ENCODE results near the gene SLC3A2. TPM values are rescaled to one million over a fixed set of nuclear protein-coding genes. Genes with fewer than 3 reads are reported as not detected.

SLC3A2 gene
- 100 to 1,000 TPM; 443 to 455 TPM for total RNA-seq

- POLR2A ChIA-PET, result interaction anchor here (0.6 to 8.4 kb wide), 18 partner anchors 9 to 307 kb away, joined by 3 to 170 read pairs (median 6); partner anchors contain the start of genes C11orf98, CSKMT, EEF1G and LBHD1
Observed at GRCh38 chr11:62880803-62881578, at the start of gene SLC3A2. TSS of gene SLC3A2 (plus strand) at chr11:62880896. CDS start at chr11:62881024, 128 bp downstream.

GRCh38 chr11:62830904-62831519 is 49.7 kb upstream of the SLC3A2 start:
- ChIA-PET CTCF (interaction anchor here (0.9 to 1.5 kb wide), 2 partner anchors 44 to 50 kb away, joined by 4 to 6 read pairs; partner anchors contain the start of genes SLC3A2 and TMEM179B), POLR2A (interaction anchor here (1.0 to 3.9 kb wide), 9 partner anchors 10 to 69 kb away, joined by 3 to 41 read pairs (median 8); partner anchors contain the start of genes NXF1, POLR2G, SLC3A2 and TMEM179B)

More at GRCh38 chr11:62880803-62881578, at the start of gene SLC3A2:
- CTCF ChIA-PET, result interaction anchor here (0.6 to 2.9 kb wide), 14 partner anchors 12 to 143 kb away, joined by 3 to 25 read pairs (median 3); partner anchors contain the start of genes NXF1, STX5 and TAF6L

- ChIA-PET POLR2A (interaction anchor here (0.6 to 3.9 kb wide), 17 partner anchors 9 to 308 kb away, joined by 3 to 41 read pairs (median 8); partner anchors contain the start of genes HNRNPUL2, NXF1, POLR2G and SLC3A2), CTCF (interaction anchor here (0.6 to 1.1 kb wide), 4 partner anchors 11 to 173 kb away, joined by 3 to 6 read pairs (median 3); partner anchors contain the start of gene SLC3A2)
Observed at GRCh38 chr11:62831520-62832335, 49.0 kb upstream of the SLC3A2 start, which contains the start of gene STX5. TSS of gene STX5 (minus strand) at chr11:62832051. CDS start at chr11:62831243, 808 bp downstream.

GRCh38 chr11:62832336-62833234 is 48.1 kb upstream of the SLC3A2 start, which contains the start of gene TEX54:
TSS of gene TEX54 (minus strand) at chr11:62832841.
- ChIA-PET CTCF (interaction anchor here (0.6 to 1.2 kb wide), 5 partner anchors 10 to 240 kb away, joined by 3 read pairs; no protein-coding TSS in a partner anchor), POLR2A (interaction anchor here (0.5 to 3.9 kb wide), 17 partner anchors 8 to 290 kb away, joined by 3 to 41 read pairs (median 8); partner anchors contain the start of genes HNRNPUL2, NXF1, SLC3A2 and TMEM179B)

GRCh38 chr11:62835336-62835735 is 45.4 kb upstream of the SLC3A2 start:
- POLR2A ChIA-PET, result interaction anchor here (0.5 to 1.5 kb wide), 2 partner anchors 14 to 35 kb away, joined by 4 to 11 read pairs; no protein-coding TSS in a partner anchor
- CTCF ChIA-PET, result interaction anchor here (0.9 to 1.0 kb wide), 2 partner anchors 46 to 48 kb away, joined by 3 read pairs; partner anchors contain the start of genes SLC3A2 and TMEM179B

GRCh38 chr11:62839050-62839945 is 41.4 kb upstream of the SLC3A2 start, which contains the start of gene WDR74:
TSS of gene WDR74 (minus strand) at chr11:62839590. CDS start at chr11:62839570, 20 bp downstream.
- ChIA-PET CTCF (interaction anchor here (0.7 to 3.3 kb wide), 3 partner anchors 11 to 42 kb away, joined by 3 to 23 read pairs (median 3); partner anchors contain the start of gene SLC3A2), POLR2A (interaction anchor here (0.6 to 4.7 kb wide), 9 partner anchors 7 to 175 kb away, joined by 3 to 249 read pairs (median 20); partner anchors contain the start of genes C11orf98, CSKMT, HNRNPUL2 and SLC3A2)

GRCh38 chr11:62840721-62841360 is 39.9 kb upstream of the SLC3A2 start:
- POLR2A ChIA-PET, result interaction anchor here (0.6 to 4.7 kb wide), 30 partner anchors 9 to 787 kb away, joined by 3 to 249 read pairs (median 4); partner anchors contain the start of genes C11orf98, CSKMT, EEF1G and HNRNPUL2
- CTCF ChIA-PET, result interaction anchor here (1.2 to 3.3 kb wide), 5 partner anchors 14 to 53 kb away, joined by 3 to 23 read pairs (median 4); partner anchors contain the start of genes NXF1, SLC3A2, TMEM179B and TMEM223

GRCh38 chr11:62841361-62842170 is 39.1 kb upstream of the SLC3A2 start:
- CTCF ChIA-PET, result interaction anchor here (1.2 to 3.3 kb wide), 4 partner anchors 13 to 54 kb away, joined by 3 to 23 read pairs (median 10); partner anchors contain the start of genes NXF1, TMEM179B and TMEM223
- POLR2A ChIA-PET, result interaction anchor here (0.6 to 4.7 kb wide), 29 partner anchors 9 to 1444 kb away, joined by 3 to 249 read pairs (median 4); partner anchors contain the start of genes C11orf98, CSKMT, EEF1G and HNRNPUL2

- ChIA-PET POLR2A (interaction anchor here (0.9 to 4.7 kb wide), 10 partner anchors 12 to 133 kb away, joined by 3 to 249 read pairs (median 8); partner anchors contain the start of genes HNRNPUL2, SLC3A2, TAF6L and TMEM179B), CTCF (interaction anchor here (0.8 to 1.5 kb wide), 2 partner anchors 9 to 10 kb away, joined by 3 read pairs; partner anchors contain the start of gene TEX54)
Observed at GRCh38 chr11:62842171-62842741, 38.4 kb upstream of the SLC3A2 start.

- POLR2A ChIA-PET, result interaction anchor here (0.7 to 4.7 kb wide), 5 partner anchors 11 to 176 kb away, joined by 3 to 249 read pairs (median 4); partner anchors contain the start of genes HNRNPUL2 and SLC3A2
Observed at GRCh38 chr11:62842891-62843290, 37.8 kb upstream of the SLC3A2 start.

GRCh38 chr11:62843466-62843865 is 37.2 kb upstream of the SLC3A2 start:
- CTCF ChIA-PET, result interaction anchor here (1.4 to 1.5 kb wide), 2 partner anchors 11 kb away, joined by 3 to 8 read pairs; partner anchors contain the start of gene TEX54

More at GRCh38 chr11:62842891-62843290, 37.8 kb upstream of the SLC3A2 start:
- CTCF ChIA-PET, result interaction anchor here (0.8 to 1.5 kb wide), 3 partner anchors 8 to 11 kb away, joined by 3 to 8 read pairs (median 3); partner anchors contain the start of gene TEX54

GRCh38 chr11:62844154-62844553 is 36.5 kb upstream of the SLC3A2 start:
- ChIA-PET POLR2A (interaction anchor here (0.6 to 1.2 kb wide), 3 partner anchors 10 to 32 kb away, joined by 3 to 6 read pairs (median 4); no protein-coding TSS in a partner anchor), CTCF (interaction anchor here (1.4 kb wide), 1 partner anchor 10 kb away, joined by 8 read pairs; no protein-coding TSS in a partner anchor)

More at GRCh38 chr11:62843466-62843865, 37.2 kb upstream of the SLC3A2 start:
- POLR2A ChIA-PET, result interaction anchor here (0.7 to 4.7 kb wide), 3 partner anchors 10 to 177 kb away, joined by 3 to 249 read pairs (median 5); no protein-coding TSS in a partner anchor

- ChIA-PET CTCF (no interaction called here), POLR2A (no interaction called here)
Observed at GRCh38 chr11:62846177-62846576, 34.5 kb upstream of the SLC3A2 start.

Measured in activated CD8-positive, alpha-beta memory T cell treated with anti-CD3 and anti-CD28 coated beads for 36 hours (primary cell).